Fibroblast of lung (primary cell): ENCODE results near the gene DNAJC24.

Source experiments
- CTCF ChIP-seq, 2 donors: IDR thresholded peaks in 1 of 2; conservative IDR thresholded peaks in 1 of 2; 1 replicate in 1 of 2; 2 replicates in 1 of 2; pipeline ENCODE4 v1.5.1; 2011 to 2012; ENCODE audit warnings: low read length in 2 of 2, control low read depth in 1 of 2, inconsistent platforms in 1 of 2, low read depth in 1 of 2, mild to moderate bottlenecking in 1 of 2
- EZH2 ChIP-seq: IDR thresholded peaks from 2 replicates; pipeline ENCODE4 v1.5.1; 2012; ENCODE audit warnings: low read length, control low read depth, mild to moderate bottlenecking; ENCODE audit errors: missing control alignments

- TF ChIP-seq CTCF (conservative IDR thresholded peaks at IDR 0.05 in 1 of 2, IDR thresholded peaks at IDR 0.05 in 1 of 2; ENCODE audit: low read depth in 1 of 2, low read length in 2 of 2) (no peak), EZH2 (no peak)
Measured at GRCh38 chr11:31479066-31479465, 109.4 kb downstream of the DNAJC24 start.
